GM19351 (cell line): ENCODE results near the gene ZNF701.
"Not testable (repeated sequence)": the region's sequence is repeated elsewhere in the genome, so short reads cannot be mapped to it uniquely, and the experiment has no call there.

ENCODE experiments used
- ATAC-seq: cut with Tn5 transposase; IDR thresholded peaks from one replicate; pipeline ENCODE4 v1.9.1; 2021; ENCODE audit warnings: mild to moderate bottlenecking, moderate library complexity; ENCODE audit not compliant: unreplicated experiment

Gene ZNF701

GRCh38 chr19:52570000-52570861 is at the start of gene ZNF701:
Gene ZNF701 (plus strand): TSS chr19:52570287. CDS start chr19:52574148, 3,861 bp downstream.
- peak; percentile 86 for ATAC-seq

DNA sequence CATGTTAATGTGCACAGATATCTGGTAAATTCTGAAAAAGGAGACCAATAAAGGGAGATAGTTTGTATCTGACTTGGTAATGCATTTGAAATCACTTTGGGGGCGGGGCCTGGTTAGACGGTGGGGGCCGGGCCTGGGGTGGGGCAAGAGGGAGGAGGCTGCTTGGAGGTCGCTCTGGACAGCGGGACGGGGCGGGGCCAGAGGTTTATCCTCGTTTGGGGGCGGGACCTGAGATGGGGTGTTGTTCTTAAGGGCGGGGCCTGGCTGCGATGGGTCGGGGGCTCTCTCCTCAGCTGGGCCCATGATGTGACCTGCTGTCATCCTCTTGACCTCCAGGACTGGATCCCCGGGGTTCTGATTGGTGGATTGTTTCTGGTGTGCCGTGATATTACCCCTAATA is 47.5 kb upstream of the ZNF701 start:
- no peak for ATAC-seq

DNA sequence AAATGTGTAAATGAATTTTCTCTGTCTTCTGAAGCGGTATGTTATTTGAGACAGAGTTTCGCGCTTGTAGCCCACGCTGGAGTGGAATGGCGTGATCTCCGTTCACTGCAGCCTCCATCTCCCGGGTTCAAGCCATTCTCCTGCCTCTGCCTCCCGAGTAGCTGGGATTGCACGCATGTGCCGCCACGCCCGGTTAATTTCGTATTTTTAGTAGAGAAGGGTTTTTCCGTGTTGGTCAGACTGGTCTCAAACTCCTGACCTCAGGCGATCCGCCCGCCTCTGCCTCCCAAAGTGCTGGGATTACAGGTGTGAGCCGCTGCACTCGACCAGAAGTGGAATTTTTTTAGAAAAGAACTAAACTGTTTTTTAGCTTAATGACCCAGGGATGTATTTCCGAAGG is 46.0 kb upstream of the ZNF701 start:
- no peak for ATAC-seq

- peak; percentile 87 for ATAC-seq
These were observed 42.7 kb upstream of the ZNF701 start, which contains the start of gene ZNF808 for GRCh38 chr19:52527134-52527955. Gene ZNF808 (plus strand): TSS chr19:52527668. CDS start chr19:52543285, 15,617 bp downstream.

- ATAC-seq = peak; percentile 5
These were observed 42.1 kb upstream of the ZNF701 start for GRCh38 chr19:52527956-52528351.

GRCh38 chr19:52532480-52532879 is 37.6 kb upstream of the ZNF701 start:
- no peak for ATAC-seq

DNA sequence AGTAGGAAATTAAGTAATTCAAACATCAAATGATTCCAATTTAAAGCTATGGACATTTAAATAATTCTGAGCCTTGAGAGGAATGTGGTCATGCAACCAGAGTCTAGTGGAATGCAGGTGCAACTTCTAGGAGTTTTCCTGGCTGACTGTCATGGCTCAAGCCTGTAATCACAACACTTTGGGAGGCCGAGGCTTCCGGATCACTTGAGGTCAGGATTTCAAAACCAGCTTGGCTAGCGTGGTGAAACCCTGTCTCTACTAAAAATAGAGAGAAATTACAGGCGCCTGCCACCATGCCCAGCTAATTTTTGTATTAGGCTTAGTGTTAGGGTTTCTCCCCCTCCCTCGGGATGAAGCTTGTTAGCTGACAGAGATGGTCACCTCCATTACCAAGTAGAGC is 36.2 kb upstream of the ZNF701 start:
- no peak for ATAC-seq

DNA sequence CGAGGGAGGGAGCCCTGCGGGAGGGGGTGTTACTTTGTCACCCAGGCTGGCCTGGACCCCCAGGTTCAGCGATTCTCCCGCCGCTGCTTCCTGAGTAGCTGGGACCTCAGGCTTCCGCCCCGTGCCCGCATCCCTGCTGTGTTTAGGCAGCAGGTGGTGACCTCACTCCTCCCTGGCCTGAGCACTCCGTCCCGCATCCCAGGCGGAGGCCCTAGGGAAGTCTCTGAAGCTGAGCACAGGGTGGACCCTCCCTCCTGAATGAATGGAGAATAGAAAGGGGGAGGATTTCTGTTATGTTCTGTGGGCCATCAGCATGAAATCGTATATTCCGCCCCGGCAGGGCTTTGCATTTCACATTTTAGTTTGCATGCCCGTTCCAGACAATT is 34.7 kb upstream of the ZNF701 start:
- ATAC-seq = not testable (repeated sequence)

- peak; percentile 82 for ATAC-seq
These were observed 34.2 kb upstream of the ZNF701 start for GRCh38 chr19:52535771-52536447.

DNA sequence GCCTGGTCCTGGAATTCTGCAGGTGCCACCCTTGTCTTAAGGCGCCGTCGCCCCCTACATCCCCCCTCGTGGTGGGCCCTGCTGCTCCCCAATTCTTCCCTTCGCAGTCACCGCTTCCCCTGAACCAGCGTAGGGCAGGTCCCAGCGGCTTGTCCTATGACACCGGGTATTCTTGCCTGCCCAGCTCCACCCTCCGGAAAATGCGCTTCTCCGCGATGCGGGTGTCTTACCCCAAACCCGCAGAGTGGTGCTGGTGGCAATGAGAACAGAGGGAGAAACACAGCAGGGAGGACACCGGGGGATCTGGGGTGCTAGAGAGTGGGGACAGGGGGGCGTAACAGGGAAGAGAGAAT is 33.7 kb upstream of the ZNF701 start:
- peak; percentile 28 for ATAC-seq

- not testable (repeated sequence) for ATAC-seq
These were observed 31.3 kb upstream of the ZNF701 start for GRCh38 chr19:52538815-52539214.

- ATAC-seq = not testable (repeated sequence)
These were observed 28.9 kb upstream of the ZNF701 start for GRCh38 chr19:52541176-52541575.

DNA sequence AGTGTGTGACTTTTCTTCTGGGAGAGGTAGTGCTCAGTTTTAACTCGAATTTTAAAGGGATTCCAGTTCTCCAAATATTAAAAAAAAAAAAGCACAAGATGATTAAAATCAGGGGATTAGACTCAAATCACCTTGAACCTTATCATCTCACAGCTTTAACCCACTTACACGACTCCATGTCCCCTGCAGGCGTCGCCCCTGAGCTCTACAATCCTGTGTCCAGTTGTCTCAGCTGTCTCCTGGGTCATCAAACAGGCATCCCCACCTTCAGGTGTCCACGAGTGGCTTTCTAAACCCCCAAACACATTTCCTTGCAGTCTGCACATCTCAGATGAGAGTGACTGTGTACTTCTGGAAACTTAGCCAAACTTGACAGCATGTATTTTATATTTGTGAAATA is 28.5 kb upstream of the ZNF701 start:
- ATAC-seq = no peak

DNA sequence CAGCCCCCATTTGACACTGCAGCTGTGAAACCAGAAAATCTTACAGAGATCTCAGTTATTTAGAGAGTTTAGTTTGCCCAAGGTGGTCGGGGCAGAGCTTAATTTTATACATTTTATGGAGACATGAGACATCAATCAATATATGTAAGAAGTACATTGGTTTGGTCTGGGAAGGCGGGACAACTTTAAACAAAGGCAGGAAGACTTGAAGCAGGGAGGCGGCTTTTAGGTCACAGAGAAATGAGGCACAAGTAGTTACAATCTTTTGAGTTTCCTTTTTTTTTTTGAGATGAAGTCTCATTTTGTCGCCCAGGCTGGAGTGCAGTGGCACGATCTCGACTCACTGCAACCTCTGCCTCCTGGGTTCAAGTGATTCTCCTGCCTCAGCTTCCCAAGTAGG is 27.5 kb upstream of the ZNF701 start:
- not testable (repeated sequence) for ATAC-seq

DNA sequence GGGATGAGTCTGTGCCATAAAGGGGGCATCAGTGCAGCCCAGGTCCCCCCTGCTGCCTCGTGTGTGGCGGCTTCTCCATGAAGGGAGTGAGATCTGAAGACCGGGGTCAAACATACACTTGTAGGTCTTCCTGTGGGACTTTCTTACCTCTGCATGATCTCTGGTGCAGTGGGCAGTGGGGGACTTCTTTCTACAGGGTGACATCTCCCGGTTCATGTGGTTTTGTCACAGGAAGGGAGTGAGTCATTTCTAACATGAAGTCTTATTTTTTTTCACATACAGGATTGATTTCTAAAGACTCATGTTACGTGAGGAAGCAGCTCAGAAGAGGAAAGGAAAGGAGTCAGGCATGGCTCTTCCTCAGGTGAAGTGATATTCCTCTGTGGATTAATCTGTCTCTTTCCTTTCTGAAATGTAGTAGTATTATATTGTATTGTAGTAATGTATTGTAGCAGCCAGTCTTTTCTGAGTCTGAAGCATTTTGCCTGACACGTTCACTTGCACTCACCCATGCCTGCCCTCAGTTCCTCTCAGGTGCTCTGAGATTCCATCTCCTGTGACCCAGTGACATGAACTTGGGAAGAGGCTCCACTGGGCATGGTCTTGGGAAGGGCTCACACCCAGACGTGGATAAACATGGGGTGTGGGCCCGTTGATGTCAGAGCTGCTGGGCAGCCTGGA is 27.0 kb upstream of the ZNF701 start:
- ATAC-seq = peak; percentile 58

DNA sequence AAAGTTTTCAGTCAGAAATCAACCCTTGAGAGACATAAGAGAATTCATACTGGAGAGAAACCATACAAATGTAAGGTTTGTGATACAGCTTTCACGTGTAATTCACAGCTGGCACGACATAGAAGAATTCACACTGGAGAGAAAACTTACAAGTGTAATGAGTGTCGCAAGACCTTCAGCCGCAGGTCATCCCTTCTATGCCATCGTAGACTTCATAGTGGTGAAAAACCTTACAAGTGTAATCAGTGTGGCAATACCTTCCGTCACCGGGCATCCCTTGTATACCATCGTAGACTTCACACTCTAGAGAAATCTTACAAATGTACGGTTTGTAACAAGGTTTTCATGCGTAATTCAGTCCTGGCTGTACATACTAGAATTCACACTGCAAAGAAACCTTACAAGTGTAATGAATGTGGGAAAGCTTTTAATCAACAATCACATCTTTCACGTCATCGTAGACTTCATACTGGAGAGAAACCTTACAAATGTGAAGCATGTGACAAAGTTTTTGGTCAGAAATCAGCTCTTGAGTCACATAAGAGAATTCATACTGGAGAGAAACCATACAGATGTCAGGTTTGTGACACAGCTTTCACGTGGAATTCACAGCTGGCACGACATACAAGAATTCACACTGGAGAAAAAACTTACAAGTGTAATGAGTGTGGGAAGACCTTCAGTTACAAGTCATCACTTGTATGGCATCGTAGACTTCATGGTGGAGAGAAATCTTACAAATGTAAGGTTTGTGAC is 15.7 kb upstream of the ZNF701 start:
- no peak for ATAC-seq

DNA sequence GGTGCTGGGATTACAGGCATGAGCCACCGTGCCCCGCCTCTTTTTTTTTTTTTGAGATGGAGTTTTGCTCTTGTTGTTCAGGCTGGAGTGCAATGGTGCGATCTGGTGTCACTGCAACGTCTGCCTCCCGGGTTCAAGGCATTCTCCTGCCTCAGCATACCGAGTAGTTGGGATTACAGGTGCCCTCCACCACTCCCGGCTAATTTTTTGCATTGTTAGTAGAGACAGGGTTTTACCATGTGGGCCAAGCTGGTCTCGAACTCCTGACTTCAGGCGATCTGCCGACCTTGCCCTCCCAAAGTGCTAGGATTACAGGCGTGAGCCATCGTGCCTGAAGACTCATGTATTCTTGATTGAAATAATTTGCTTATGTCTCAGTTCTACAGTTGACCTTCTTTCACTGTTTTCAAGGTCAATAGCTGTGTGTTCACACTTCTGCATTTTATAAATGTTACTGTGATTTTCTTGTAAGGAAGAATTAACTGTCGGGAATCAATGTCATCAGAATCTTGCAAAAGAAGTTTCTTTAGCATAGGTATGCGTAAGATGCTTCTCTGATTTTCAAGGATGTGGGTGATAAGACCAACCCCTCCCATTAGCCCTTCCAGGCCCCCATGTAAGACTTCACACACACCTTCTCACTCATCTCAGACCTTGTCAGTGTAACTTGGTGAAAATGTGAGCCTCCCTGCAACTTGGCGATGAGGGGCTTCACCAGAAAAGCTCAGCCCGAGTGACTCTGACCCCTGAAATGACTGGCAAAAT is 12.7 kb upstream of the ZNF701 start:
- ATAC-seq = no peak

GRCh38 chr19:52558732-52559445 is 11.2 kb upstream of the ZNF701 start:
- not testable (repeated sequence) for ATAC-seq

- not testable (repeated sequence) for ATAC-seq
These were observed 8.5 kb upstream of the ZNF701 start for GRCh38 chr19:52561611-52562010.
